Vagina (tissue), 2 donors: Measurements from ENCODE around the gene HCK. TPM values are rescaled to one million over a fixed set of nuclear protein-coding genes. Genes with fewer than 3 reads are reported as not detected.

Experiments used
- DNase-seq, 2 donors: peaks; one replicate each; pipeline ENCODE4 v3.0.0-alpha.2; 2017; ENCODE audit errors: extremely low spot score in 2 of 2
- H3K27ac ChIP-seq: fragments of 200-600 bp; sonication (generic); one replicate; pipeline ENCODE4 v1.5.1; 2019
- H3K27me3 ChIP-seq: fragments of 200-600 bp; sonication (generic); one replicate; pipeline ENCODE4 v1.5.1; 2019
- H3K36me3 ChIP-seq, 2 donors: fragments of 200-600 bp; sonication (generic); one replicate each; pipeline ENCODE4 v1.5.1; 2017 to 2019
- H3K4me1 ChIP-seq: fragments of 200-600 bp; sonication (generic); one replicate; pipeline ENCODE4 v1.5.1; 2019
- H3K4me3 ChIP-seq, 2 donors: fragments of 200-600 bp; sonication (generic); 1 replicate in 1 of 2; 2 replicates in 1 of 2; pipeline ENCODE4 v1.5.1; 2016 to 2019
- H3K9me3 ChIP-seq: fragments of 200-600 bp; sonication (generic); one replicate; pipeline ENCODE4 v1.5.1; 2019
- CTCF ChIP-seq, 3 experiments: fragments of 450-650 bp in 2 of 3; fragments of 200-600 bp in 1 of 3; sonication (generic) in 1 of 3; IDR thresholded peaks; one replicate each; pipeline ENCODE4 v1.5.1; 2017 to 2019; ENCODE audit warnings: antibody characterized with exemption in 3 of 3, mild to moderate bottlenecking in 2 of 3, moderate library complexity in 2 of 3
- POLR2A ChIP-seq, 2 donors: fragments of 450-650 bp; IDR thresholded peaks; one replicate each; pipeline ENCODE4 v1.6.1; 2017; ENCODE audit warnings: antibody characterized with exemption in 2 of 2, mild to moderate bottlenecking in 2 of 2, moderate library complexity in 2 of 2
- POLR2AphosphoS5 ChIP-seq, 2 donors: sonication (generic); formaldehyde crosslinking; IDR thresholded peaks; one replicate each; pipeline ENCODE4 v1.9.0; 2017; ENCODE audit warnings: antibody characterized with exemption in 2 of 2, mild to moderate bottlenecking in 2 of 2, low read depth in 1 of 2; ENCODE audit not compliant: insufficient read depth in 1 of 2
- intact Hi-C: fragments of 100-400 bp; cut with DNase I; formaldehyde crosslinking; loops from one replicate; pipeline ENCODE4 v1.15.1; 2023
- total RNA-seq: library from RNA; depleted of rRNA; stranded (reverse); fragments of >200 nt; gene quantifications from one replicate; pipeline ENCODE4 v1.2.3, GENCODE V29; 2016

The HCK gene
- total RNA-seq, 1 donor from 2014 or later = 10.1 TPM

DNA sequence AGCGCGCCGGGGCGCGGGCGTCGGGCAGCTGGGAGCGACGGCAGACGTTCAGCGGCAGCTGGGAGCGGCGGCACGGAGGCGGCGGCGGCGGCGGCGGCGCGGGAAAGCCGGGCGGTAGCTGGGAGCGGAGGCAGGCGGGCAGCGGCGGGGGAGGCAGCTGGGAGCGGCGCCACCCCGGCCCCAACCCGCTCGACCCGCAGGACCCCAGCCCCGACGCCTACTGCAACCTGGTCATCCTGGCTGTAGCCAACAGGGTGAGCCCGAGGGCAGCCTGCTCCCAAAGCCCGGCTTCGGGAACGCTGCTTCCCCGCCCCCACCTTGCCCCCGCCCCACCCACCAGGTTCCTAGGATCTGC, 32.9 kb upstream of the HCK start:
- TF ChIP-seq POLR2A (IDR thresholded peaks at IDR 0.05) = no peak
- TF ChIP-seq POLR2AphosphoS5 (IDR thresholded peaks at IDR 0.05; ENCODE audit: insufficient read depth in 1 of 2, low read depth in 1 of 2) = no peak
- no peak for TF ChIP-seq CTCF (IDR thresholded peaks at IDR 0.05)
- H3K9me3 ChIP-seq = no peaks in the 10 kb centered on the region
- intact Hi-C loops = no loop called here
- H3K27me3 ChIP-seq = peaks cover 4% of the 10 kb centered on the region
- no peak overlapping the region for H3K27ac ChIP-seq
- H3K36me3 ChIP-seq = no peaks in the 10 kb centered on the region
- no peak for DNase-seq
- peak overlapping the region; percentile 48 to 63 for H3K4me3 ChIP-seq
- H3K4me1 ChIP-seq = peaks cover 6% of the 10 kb centered on the region

DNA sequence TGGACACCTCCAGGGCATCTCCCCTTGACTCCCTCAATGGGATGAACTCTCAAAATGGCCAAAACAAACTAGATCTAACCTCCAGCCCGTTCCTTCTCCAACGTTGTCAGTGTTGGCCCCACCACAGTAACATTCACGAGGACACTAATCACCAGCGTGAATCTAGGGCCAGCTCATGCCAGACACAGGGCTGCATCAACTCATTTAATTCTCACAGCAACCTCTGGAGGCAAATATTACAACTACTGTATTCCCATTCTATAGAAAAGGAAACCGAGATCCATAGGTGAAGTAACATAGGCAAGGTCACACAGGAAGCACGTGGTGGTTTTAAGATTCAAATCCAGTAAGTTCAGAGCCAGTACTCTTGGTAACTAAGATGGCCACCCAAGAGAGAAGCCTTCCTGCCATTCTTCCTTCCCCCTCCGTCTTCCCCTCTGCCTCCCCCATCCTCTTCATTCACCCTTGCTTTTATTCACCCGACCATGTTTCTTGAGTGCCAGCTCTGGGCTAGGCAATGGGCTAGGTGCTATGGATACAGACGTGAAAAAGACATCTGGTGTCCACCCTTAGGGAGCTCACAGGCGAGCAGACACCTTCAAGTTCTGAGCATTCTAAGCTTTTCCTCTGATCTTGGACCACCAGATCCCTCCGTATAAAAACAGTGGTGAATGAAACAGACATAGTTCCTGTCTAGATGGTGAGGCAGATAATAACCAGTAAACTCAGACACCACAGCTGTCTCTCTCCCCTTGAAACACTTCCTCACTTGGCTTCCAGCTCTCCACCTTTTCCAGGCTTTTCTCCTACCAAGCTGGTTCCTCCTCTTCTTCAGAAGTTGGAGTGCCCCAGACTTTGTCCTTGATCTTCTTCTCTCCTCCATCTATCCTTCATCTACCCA, 32.2 kb upstream of the HCK start:
- TF ChIP-seq POLR2A (IDR thresholded peaks at IDR 0.05) = no peak
- no peak for TF ChIP-seq CTCF (IDR thresholded peaks at IDR 0.05)
- no peak for TF ChIP-seq POLR2AphosphoS5 (IDR thresholded peaks at IDR 0.05; ENCODE audit: insufficient read depth in 1 of 2, low read depth in 1 of 2)
- no peaks in the 10 kb centered on the region for H3K9me3 ChIP-seq
- H3K36me3 ChIP-seq = no peaks in the 10 kb centered on the region
- no peak for DNase-seq
- intact Hi-C loops = no loop called here
- H3K27me3 ChIP-seq = peaks cover 4% of the 10 kb centered on the region
- H3K4me1 ChIP-seq = peaks cover 6% of the 10 kb centered on the region
- no peak overlapping the region for H3K27ac ChIP-seq
- peak overlapping the region; percentile 48 to 63 for H3K4me3 ChIP-seq

DNA sequence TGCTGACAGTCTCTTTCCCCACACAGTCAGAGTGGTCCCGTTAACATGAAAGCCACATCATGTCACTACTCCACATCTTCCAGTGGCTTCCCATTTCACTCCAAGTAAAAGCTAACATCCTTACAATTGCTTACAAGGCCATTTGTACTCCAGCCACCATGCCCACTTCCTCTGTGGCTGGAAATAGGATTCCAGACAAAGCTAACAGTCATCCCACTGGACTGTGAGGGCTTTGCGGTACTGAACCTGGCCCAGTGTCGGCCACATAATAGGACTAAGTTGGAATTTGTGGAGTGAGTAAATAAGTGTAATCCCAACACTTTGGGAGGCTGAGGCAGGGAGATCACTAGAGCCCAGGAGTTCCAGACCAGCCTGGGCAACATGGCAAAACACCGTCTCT, 31.0 kb upstream of the HCK start:
- H3K4me1 ChIP-seq = peaks cover 6% of the 10 kb centered on the region
- no peak for TF ChIP-seq CTCF (IDR thresholded peaks at IDR 0.05)
- TF ChIP-seq POLR2AphosphoS5 (IDR thresholded peaks at IDR 0.05; ENCODE audit: insufficient read depth in 1 of 2, low read depth in 1 of 2) = no peak
- TF ChIP-seq POLR2A (IDR thresholded peaks at IDR 0.05) = no peak
- peaks cover 4% of the 10 kb centered on the region for H3K27me3 ChIP-seq
- intact Hi-C loops = no loop called here
- H3K36me3 ChIP-seq = no peaks in the 10 kb centered on the region
- DNase-seq = no peak
- H3K27ac ChIP-seq = no peak overlapping the region
- H3K9me3 ChIP-seq = no peaks in the 10 kb centered on the region
- H3K4me3 ChIP-seq = no peak overlapping the region

DNA sequence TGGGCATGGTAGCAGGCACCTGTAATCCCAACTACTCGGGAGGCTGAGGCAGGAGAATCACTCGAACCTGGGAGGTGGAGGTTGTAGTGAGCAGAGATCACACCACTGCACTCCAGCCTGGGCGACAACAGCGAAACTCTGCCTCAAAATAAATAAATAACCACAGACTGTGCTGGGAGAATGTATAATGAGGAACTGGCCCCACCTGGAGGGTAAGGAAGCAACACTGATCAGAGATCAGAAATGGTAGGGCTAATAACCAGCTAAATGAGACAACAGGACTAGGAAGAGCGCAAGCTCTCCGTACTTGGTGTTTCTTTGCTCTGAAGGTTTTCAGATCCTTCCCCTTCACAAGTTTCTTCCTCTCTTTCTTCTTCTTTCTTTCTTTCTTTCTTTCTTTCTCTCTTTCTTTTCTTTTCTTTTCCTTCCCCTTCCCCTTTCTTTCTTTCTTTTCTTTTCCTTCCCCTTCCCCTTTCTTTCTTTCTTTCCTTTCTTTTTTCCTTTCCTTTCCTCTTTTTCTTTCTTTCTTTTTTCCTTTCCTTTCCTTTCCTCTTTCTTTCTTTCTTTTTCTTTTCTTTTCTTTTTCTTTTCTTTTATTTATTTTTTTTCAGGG, 27.3 kb upstream of the HCK start:
- intact Hi-C loops = no loop called here
- DNase-seq = no peak

More for the DNA sequence above, 27.3 kb upstream of the HCK start:
- Histone ChIP-seq H3K36me3 (no peaks in the 10 kb centered on the region), H3K27ac (no peak overlapping the region), H3K9me3 (no peaks in the 10 kb centered on the region), H3K27me3 (no peaks in the 10 kb centered on the region), H3K4me1 (no peaks in the 10 kb centered on the region), H3K4me3 (no peak overlapping the region)
- TF ChIP-seq CTCF (IDR thresholded peaks at IDR 0.05) = no peak
